Kidney epithelial cell (primary cell): ENCODE data around the gene MYO3B. TPM values are rescaled to one million over a fixed set of nuclear protein-coding genes. Genes with fewer than 3 reads are reported as not detected.
"Not testable (repeated sequence)": the region's sequence is repeated elsewhere in the genome, so short reads cannot be mapped to it uniquely, and the experiment has no call there.

Experiments
- DNase-seq: peaks from one replicate; pipeline ENCODE4 v3.0.0-alpha.2; 2010; ENCODE audit warnings: low read depth
- H3K27me3 ChIP-seq: 2 replicates; pipeline ENCODE4 v1.6.0; 2011; ENCODE audit warnings: low read length; ENCODE audit not compliant: control insufficient read depth, insufficient read depth
- H3K36me3 ChIP-seq: 2 replicates; pipeline ENCODE4 v1.5.1; 2011; ENCODE audit warnings: low read length; ENCODE audit not compliant: control insufficient read depth, insufficient read depth
- H3K4me3 ChIP-seq: 2 replicates; pipeline ENCODE4 v1.5.1; 2011; ENCODE audit warnings: low read depth, mild to moderate bottlenecking, control low read depth, low read length
- total RNA-seq: library from RNA; depleted of rRNA; stranded (reverse); fragments of >200 nt; gene quantifications from 2 replicates; pipeline ENCODE4 v1.2.3, GENCODE V29; 2015
- TF ChIP-seq, protein P1 (sequence below): IDR thresholded peaks from 2 replicates; pipeline ENCODE4 v1.5.1; 2011; ENCODE audit warnings: mild to moderate bottlenecking, moderate library complexity, low read length, control low read depth, inconsistent platforms; ENCODE audit not compliant: insufficient read depth, poor library complexity, severe bottlenecking

Gene MYO3B
- total RNA-seq, 1 donor from 2014 or later, result 1.1 TPM

DNA sequence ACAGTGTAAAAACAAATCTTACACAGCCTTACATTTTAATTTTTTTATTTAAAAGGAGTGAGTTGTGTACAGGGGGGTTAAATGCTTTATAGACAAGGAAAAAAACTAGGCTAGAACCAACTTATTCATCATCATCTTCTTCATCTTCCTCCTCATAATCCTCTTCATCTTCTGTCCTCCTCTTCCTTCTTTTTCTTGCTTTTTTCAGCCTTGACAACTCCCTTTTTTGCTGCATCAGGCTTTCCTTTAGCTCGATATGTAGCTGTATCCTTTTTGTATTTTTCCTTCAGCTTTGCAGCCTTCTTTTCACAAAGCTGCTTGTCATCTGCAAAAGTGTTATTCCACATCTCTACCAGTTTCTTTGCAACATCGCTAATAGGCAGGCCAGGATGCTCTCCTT, 423.5 kb downstream of the MYO3B start:
- no peak overlapping the region for H3K4me3 ChIP-seq
- H3K36me3 ChIP-seq, result no peaks in the 10 kb centered on the region
- TF ChIP-seq, protein P1, sequence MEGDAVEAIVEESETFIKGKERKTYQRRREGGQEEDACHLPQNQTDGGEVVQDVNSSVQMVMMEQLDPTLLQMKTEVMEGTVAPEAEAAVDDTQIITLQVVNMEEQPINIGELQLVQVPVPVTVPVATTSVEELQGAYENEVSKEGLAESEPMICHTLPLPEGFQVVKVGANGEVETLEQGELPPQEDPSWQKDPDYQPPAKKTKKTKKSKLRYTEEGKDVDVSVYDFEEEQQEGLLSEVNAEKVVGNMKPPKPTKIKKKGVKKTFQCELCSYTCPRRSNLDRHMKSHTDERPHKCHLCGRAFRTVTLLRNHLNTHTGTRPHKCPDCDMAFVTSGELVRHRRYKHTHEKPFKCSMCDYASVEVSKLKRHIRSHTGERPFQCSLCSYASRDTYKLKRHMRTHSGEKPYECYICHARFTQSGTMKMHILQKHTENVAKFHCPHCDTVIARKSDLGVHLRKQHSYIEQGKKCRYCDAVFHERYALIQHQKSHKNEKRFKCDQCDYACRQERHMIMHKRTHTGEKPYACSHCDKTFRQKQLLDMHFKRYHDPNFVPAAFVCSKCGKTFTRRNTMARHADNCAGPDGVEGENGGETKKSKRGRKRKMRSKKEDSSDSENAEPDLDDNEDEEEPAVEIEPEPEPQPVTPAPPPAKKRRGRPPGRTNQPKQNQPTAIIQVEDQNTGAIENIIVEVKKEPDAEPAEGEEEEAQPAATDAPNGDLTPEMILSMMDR, result no peak
- DNase-seq, result no peak
- no peaks in the 10 kb centered on the region for H3K27me3 ChIP-seq

DNA sequence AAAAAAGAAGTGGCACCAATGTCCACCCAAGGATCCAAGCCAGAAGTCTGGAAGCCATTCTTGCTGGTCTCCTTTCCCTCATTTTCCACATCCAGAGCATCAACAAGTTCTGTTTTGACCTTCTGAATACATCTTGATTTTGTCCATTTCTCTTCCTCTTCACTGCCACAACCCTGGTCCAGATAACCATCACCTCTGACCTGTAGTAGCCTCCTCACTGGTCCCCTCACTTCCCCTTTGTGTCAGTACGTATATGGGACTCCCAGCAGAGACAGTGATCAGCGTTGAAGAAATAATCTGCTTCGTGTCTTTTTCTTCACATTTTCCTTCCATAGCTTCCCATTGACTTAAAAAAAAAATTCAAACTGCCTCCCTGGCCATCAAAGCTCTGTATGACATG, 427.9 kb downstream of the MYO3B start:
- DNase-seq, result no peak
- no peaks in the 10 kb centered on the region for H3K36me3 ChIP-seq
- H3K4me3 ChIP-seq, result no peak overlapping the region
- no peaks in the 10 kb centered on the region for H3K27me3 ChIP-seq
- TF ChIP-seq, protein P1, result no peak

DNA sequence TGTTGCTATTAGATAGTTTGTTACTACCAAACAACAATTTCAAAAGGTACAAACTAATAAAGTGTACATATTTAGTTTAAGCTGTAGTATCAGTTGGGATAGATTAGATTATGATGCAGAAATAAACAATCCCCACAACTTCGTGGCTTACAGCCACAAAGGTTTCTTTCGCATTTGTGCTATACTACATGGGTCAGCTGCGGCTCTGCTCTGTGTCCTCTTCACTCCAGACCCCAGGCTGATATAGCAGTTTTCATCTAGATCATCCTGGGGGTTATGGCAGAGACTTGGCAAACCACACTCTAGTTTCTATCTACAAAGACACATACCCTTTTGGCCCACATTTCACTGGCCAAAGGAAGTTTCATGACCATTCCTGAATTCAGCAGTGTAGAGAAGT, 429.2 kb downstream of the MYO3B start:
- no peak for DNase-seq
- TF ChIP-seq, protein P1, result no peak
- H3K36me3 ChIP-seq, result no peaks in the 10 kb centered on the region

DNA sequence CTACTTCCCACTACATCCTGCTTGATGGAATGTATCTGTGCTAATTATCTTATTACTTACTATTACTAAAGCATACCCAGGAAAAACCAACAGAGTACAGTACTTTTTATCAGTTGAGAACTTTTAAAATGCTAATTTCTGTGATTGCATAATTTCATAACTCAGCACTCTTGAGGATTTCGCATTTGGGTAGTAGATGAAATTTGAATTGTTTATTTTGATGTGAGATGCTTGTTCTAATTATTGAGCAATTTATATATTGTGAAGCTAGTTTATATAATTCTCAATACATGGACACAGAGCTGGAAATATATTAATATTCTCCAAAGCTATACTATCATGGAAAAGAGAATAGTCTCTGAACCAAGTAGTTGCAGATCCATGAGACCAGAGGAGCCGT, 432.7 kb downstream of the MYO3B start:
- no peaks in the 10 kb centered on the region for H3K27me3 ChIP-seq
- DNase-seq, result no peak
- TF ChIP-seq, protein P1, result no peak

More for the DNA sequence above, 429.2 kb downstream of the MYO3B start:
- no peaks in the 10 kb centered on the region for H3K27me3 ChIP-seq
- no peak overlapping the region for H3K4me3 ChIP-seq

DNA sequence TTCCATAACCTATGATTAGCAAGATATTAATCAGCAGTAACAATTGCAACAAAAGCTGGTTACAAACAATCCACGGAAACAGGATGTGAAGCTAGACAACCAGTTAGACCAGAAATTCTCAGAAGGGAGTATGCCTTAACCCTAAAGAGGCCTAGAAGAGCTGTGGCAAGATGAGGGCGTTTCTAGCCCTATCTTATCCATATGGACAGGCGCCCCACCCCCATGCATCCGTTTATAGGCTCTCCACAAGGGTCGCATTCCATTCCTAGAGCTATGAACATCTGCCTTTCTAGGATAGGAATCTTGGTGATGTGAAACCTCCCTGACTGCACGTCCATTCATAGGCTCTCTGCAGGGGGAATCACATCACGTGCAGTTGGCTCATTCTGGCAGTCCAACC, 441.0 kb downstream of the MYO3B start:
- H3K27me3 ChIP-seq, result not testable (repeated sequence)

More for the DNA sequence above, 432.7 kb downstream of the MYO3B start:
- Histone ChIP-seq H3K4me3 (no peak overlapping the region), H3K36me3 (no peaks in the 10 kb centered on the region)

DNA sequence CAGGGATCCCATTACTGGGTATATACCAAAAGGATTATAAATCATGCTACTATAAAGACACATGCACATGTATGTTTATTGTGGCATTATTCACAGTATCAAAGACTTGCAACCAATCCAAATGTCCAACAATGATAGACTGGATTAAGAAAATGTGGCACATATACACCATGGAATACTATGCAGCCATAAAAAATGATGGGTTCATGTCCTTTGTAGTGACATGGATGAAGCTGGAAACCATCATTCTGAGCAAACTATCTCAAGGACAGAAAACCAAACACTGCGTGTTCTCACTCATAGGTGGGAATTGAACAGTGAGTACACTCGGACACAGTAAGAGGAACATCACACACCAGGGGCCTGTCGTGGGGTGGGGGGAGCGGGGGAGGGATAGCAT, 457.1 kb downstream of the MYO3B start:
- H3K36me3 ChIP-seq, H3K4me3 ChIP-seq: not testable (repeated sequence)

More for the DNA sequence above, 441.0 kb downstream of the MYO3B start:
- not testable (repeated sequence) for DNase-seq, H3K4me3 ChIP-seq, H3K36me3 ChIP-seq

DNA sequence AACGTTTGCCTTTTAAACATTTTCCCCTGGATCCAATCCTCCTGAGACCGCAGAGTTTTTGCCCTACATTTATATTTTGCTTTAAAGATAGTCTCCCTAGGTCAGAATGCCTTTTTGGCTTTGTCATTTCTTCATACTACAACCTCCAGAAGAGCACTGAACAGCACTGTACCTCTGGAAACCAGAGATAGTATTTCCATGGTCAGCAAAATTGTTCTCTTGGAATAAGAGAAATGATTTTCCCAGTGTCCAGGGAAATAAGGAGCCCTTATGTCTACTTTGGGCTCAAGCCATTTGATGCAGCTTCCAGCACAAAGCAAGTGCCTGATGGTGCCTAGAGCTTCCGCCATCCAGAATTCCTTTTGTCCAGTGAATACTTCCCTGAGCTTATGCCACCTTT, 461.7 kb downstream of the MYO3B start:
- no peaks in the 10 kb centered on the region for H3K27me3 ChIP-seq
- DNase-seq, result no peak
- no peaks in the 10 kb centered on the region for H3K36me3 ChIP-seq
- no peak overlapping the region for H3K4me3 ChIP-seq
- TF ChIP-seq, protein P1, result no peak

More for the DNA sequence above, 457.1 kb downstream of the MYO3B start:
- H3K27me3 ChIP-seq, DNase-seq: not testable (repeated sequence)
